ENCODE measurements around the gene PYCARD. TPM values are rescaled to one million over a fixed set of nuclear protein-coding genes. Genes with fewer than 3 reads are reported as not detected.

The PYCARD gene
- total RNA-seq, 1 experiment from 2014 or later, result 37.5 TPM

GRCh38 chr16:31243734-31244670 lies 41.4 kb upstream of the PYCARD start:
- Histone ChIP-seq H3K27ac (ENCODE audit: insufficient read length, low read depth, low read length) (no peak overlapping the region), H3K9ac (ENCODE audit: extremely low read depth, insufficient read length, low read length) (no peak overlapping the region), H3K18ac (ENCODE audit: insufficient read length, low read depth, low read length) (no peak overlapping the region), H2AFZ (ENCODE audit: low read length) (no peak overlapping the region), H4K20me1 (ENCODE audit: control insufficient read depth, insufficient read depth, insufficient read length) (no peaks in the 10 kb centered on the region), H3K14ac (ENCODE audit: insufficient read depth, low read length) (no peak overlapping the region), H3K23ac (ENCODE audit: insufficient read length, low read depth, low read length) (no peak overlapping the region), H3K79me2 (ENCODE audit: insufficient read depth, low read length) (no peaks in the 10 kb centered on the region), H3K79me1 (ENCODE audit: insufficient read depth, low read depth, low read length, poor library complexity, severe bottlenecking) (no peaks in the 10 kb centered on the region), H2BK120ac (ENCODE audit: low read depth, low read length, poor library complexity, severe bottlenecking) (no peak overlapping the region), H3K9me3 (ENCODE audit: control insufficient read depth, low read depth, low read length) (no peaks in the 10 kb centered on the region), H3K27me3 (ENCODE audit: insufficient read depth, low read length) (no peaks in the 10 kb centered on the region), H2BK20ac (ENCODE audit: low read depth, low read length, poor library complexity, severe bottlenecking) (no peak overlapping the region), H4K5ac (ENCODE audit: insufficient read length, low read depth, low read length) (no peak overlapping the region), H3K4ac (ENCODE audit: low read depth, low read length) (no peak overlapping the region), H3K4me2 (ENCODE audit: insufficient read depth, insufficient read length, low read length) (no peak overlapping the region), H3K4me1 (ENCODE audit: insufficient read depth, low read length) (peaks cover 6% of the 10 kb centered on the region; the same call in 1 of the 2 replicates), H4K91ac (ENCODE audit: insufficient read length, low read depth, low read length) (no peak overlapping the region), H3T11ph (ENCODE audit: low read length) (no peak overlapping the region), H2BK12ac (ENCODE audit: insufficient read length, low read depth, low read length) (no peak overlapping the region), H3K23me2 (ENCODE audit: insufficient read length, low read depth, low read length, poor library complexity, severe bottlenecking) (peaks cover 2% of the 10 kb centered on the region), H2AK5ac (ENCODE audit: insufficient read length, low read length) (no peak overlapping the region), H4K8ac (replicated peaks; ENCODE audit: insufficient read length, low read depth, low read length) (no peak overlapping the region), H2BK5ac (ENCODE audit: insufficient read length, low read length) (no peak overlapping the region), H2BK15ac (ENCODE audit: low read depth, low read length) (no peak overlapping the region), H3K56ac (ENCODE audit: insufficient read length, low read depth, low read length) (no peak overlapping the region)
- H3K27ac Mint-ChIP-seq, result peak overlapping the region; percentile 12 to 99 (median 19); a peak in 4 of 7 replicates
- H3K4me3 Mint-ChIP-seq, result peak overlapping the region in 1 of 2 experiments; percentile 59; a peak in 1 of 5 replicates
- H3K27me3 Mint-ChIP-seq (ENCODE audit: low read depth), result no peaks in the 10 kb centered on the region
- DNase-seq, result no peak
- TF ChIP-seq CTCF (conservative IDR thresholded peaks at IDR 0.05), result no peak
- peaks cover 37 to 39% of the 10 kb centered on the region in 2 experiments for H3K4me1 Mint-ChIP-seq
- no peaks in the 10 kb centered on the region for H3K36me3 Mint-ChIP-seq (ENCODE audit: insufficient read depth in 1 of 3, low read depth in 3 of 3)
- H3K9me3 Mint-ChIP-seq, result no peaks in the 10 kb centered on the region; a peak in 1 of 5 replicates
- no CpG with 5 or more reads among the region's 9 CpGs for WGBS (ENCODE audit: extremely low coverage, insufficient read length, low lambda C conversion rate)

Data from H9 (cell line).